22Rv1 (cell line): ENCODE measurements around the gene AFG1L.

Experiments
- H3K27ac ChIP-seq: fragments of 450-650 bp; 2 replicates; pipeline ENCODE4 v1.5.1; 2017
- CTCF ChIP-seq: fragments of 450-650 bp; IDR thresholded peaks from 2 replicates; pipeline ENCODE4 v1.5.1; 2017; ENCODE audit warnings: mild to moderate bottlenecking
- ZFX ChIP-seq: fragments of 450-650 bp; IDR thresholded peaks from 2 replicates; pipeline ENCODE4 v1.6.1; 2017; ENCODE audit warnings: antibody characterized with exemption, borderline replicate concordance

The AFG1L gene

GRCh38 chr6:108465098-108465495 lies 170.2 kb downstream of the AFG1L start:
- H3K27ac ChIP-seq: no peak overlapping the region
- TF ChIP-seq CTCF (no peak), ZFX (no peak)

DNA sequence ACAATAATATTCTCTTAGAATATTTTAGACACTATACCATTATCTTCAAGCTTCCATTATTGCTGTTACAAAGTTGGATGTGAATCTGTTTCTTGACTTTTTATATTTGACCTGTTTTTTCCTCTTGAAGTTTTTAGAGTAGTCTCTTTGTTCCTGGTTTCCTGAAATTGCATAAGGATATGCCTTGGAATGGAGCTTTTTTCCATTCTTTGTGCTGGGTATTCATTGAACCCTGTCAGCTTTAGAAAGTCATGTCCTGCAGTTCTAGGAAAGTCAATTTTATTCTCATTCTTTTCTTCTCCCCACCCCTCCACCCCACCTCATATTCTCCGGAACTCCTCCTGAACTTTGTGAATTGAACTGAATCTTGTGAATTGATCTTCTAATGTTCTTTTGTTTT lies 173.5 kb downstream of the AFG1L start:
- no peak overlapping the region for H3K27ac ChIP-seq
- TF ChIP-seq CTCF: no peak
- TF ChIP-seq ZFX: no peak

DNA sequence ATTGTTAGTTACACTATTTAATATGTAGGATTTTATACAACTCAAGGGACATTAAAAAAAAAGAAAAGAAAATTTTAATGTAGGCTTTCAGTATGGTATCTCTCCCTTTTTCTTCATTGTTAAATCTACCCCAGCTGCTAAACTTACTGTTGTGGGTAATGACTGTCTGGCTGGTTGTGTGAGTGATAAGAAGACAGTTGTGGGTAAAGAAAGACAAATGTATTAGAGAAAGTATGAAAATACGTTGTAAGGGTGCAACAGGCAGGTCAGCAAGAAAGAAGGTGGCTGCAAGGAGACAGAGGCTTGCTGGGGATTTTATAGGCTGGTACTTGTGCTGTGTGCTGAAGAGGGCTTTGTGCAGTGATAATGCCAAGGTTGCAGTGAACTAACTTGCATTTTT lies 174.5 kb downstream of the AFG1L start:
- TF ChIP-seq ZFX (no peak), CTCF (no peak)
- H3K27ac ChIP-seq: no peak overlapping the region

DNA sequence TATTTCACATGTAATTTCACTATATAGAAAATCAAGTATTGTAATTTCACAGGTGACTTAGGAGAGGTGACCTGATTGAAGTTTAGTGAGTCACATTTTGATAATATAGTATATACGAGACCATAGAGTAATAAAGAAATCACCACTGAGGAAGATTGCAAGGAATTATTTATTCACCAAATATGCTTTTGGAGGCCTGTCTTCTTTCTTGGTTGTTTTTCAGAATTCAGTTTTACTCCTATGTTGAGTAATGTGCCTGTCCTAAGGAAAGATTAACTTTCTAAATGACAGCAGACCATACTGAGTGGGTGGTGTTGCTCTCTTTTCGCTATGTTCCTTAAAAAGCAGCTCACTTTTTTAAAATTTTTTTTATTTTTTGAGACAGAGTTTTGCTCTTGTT lies 178.3 kb downstream of the AFG1L start:
- no peak overlapping the region for H3K27ac ChIP-seq
- TF ChIP-seq ZFX (no peak), CTCF (no peak)

DNA sequence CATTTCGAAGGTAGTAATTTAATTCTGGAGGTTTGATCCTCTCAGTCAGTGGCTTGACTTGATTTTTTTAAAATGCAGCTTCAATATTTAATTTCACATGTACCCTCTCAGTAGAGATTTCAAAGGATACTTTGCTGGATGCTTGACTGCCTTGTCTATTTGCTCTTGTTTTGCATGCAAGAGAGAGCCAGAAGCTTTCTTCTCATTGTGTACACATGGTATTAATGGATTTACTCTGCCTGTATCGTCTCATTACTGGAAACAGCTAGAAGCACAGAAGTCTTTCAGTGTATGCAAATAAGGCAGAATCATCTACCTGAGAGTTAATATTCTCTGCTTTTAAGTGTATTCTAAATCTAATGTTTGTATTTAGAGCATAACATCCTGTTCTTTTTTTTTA lies 181.5 kb downstream of the AFG1L start:
- H3K27ac ChIP-seq: no peak overlapping the region
- no peak for TF ChIP-seq CTCF
- TF ChIP-seq ZFX: no peak

DNA sequence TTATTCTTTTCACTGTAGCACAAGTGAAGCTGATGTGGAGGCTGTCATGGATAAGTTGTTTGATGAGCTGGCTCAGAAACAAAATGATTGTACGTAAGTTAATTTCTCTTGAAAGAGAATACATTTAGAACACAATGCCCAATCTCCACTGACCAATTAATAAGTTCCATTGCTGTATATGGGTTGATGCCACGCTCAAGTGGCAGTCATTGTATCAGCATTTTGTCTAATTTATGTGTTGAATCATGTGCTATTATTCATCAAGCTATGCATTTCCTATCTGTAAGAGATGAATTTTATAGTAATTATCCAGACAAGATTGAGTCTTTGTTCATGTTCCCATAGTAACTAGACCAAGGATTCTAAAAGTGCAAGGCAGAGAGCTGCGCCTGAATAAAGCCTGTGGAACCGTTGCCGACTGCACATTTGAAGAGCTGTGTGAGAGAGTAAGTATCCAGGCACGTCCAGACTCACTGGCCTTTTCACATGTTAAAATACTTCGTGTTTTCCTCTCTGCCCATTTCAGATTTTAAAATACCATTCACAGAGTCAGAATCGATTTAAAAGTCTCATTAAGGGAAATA lies 182.1 kb downstream of the AFG1L start:
- H3K27ac ChIP-seq: no peak overlapping the region
- TF ChIP-seq CTCF (no peak), ZFX (no peak)

DNA sequence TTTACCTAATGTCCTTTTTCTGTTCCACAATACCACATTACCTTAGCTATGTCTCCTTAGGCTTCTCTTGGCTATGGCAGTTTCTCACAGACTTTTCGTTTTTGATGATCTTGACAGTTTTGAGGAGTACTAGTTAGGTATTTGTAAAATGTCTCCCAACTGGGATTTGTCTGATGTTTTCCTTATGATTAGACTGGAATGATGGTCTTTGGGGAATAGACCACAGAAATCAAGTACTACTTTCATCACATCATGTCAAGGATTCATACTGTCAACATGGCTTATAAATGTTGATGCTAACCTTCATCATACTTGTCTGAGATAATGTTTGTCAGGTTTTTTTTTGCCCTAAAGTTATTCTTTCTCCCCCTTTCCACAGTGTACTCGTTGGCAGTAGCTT lies 187.7 kb downstream of the AFG1L start:
- TF ChIP-seq CTCF: no peak
- no peak for TF ChIP-seq ZFX

More for the DNA sequence above, 187.7 kb downstream of the AFG1L start:
- no peak overlapping the region for H3K27ac ChIP-seq
